HG03280 (cell line): Measurements from ENCODE around the gene PTGFRN.
"Not testable (repeated sequence)": the region's sequence is repeated elsewhere in the genome, so short reads cannot be mapped to it uniquely, and the experiment has no call there.

Experiments
- ATAC-seq: cut with Tn5 transposase; IDR thresholded peaks from one replicate; pipeline ENCODE4 v1.9.1; 2021; ENCODE audit warnings: mild to moderate bottlenecking, moderate library complexity; ENCODE audit not compliant: unreplicated experiment

Gene PTGFRN

GRCh38 chr1:116915086-116915661 lies 5.5 kb downstream of the PTGFRN start:
- no peak for ATAC-seq

GRCh38 chr1:116916002-116916401 lies 6.3 kb downstream of the PTGFRN start:
- no peak for ATAC-seq

GRCh38 chr1:116916533-116917445 lies 7.1 kb downstream of the PTGFRN start:
- no peak for ATAC-seq

GRCh38 chr1:116918714-116919357 lies 9.1 kb downstream of the PTGFRN start:
- no peak for ATAC-seq

- ATAC-seq = no peak
These were observed 10.1 kb downstream of the PTGFRN start for GRCh38 chr1:116919802-116920201.

GRCh38 chr1:116920211-116920610 lies 10.5 kb downstream of the PTGFRN start:
- ATAC-seq = no peak

GRCh38 chr1:116921301-116921885 lies 11.7 kb downstream of the PTGFRN start:
- no peak for ATAC-seq

GRCh38 chr1:116921937-116922336 lies 12.2 kb downstream of the PTGFRN start:
- ATAC-seq = no peak

- no peak for ATAC-seq
These were observed 13.7 kb downstream of the PTGFRN start for GRCh38 chr1:116923421-116923820.

- no peak for ATAC-seq
These were observed 17.5 kb downstream of the PTGFRN start for GRCh38 chr1:116927049-116927798.

GRCh38 chr1:116929961-116930592 lies 20.4 kb downstream of the PTGFRN start:
- no peak for ATAC-seq

- no peak for ATAC-seq
These were observed 21.6 kb downstream of the PTGFRN start for GRCh38 chr1:116931016-116931918.

GRCh38 chr1:116933606-116934515 lies 24.1 kb downstream of the PTGFRN start:
- ATAC-seq = no peak

GRCh38 chr1:116934586-116935207 lies 25.0 kb downstream of the PTGFRN start:
- no peak for ATAC-seq

GRCh38 chr1:116938216-116938615 lies 28.5 kb downstream of the PTGFRN start:
- no peak for ATAC-seq

GRCh38 chr1:116939780-116940543 lies 30.2 kb downstream of the PTGFRN start:
- not testable (repeated sequence) for ATAC-seq
